GM21367 (cell line): ENCODE data around the gene PHTF2.
A peak's percentile ranks its signal among the peaks of the same experiment; 100 is the strongest.
"Not testable (repeated sequence)": the region's sequence is repeated elsewhere in the genome, so short reads cannot be mapped to it uniquely, and the experiment has no call there.

Experiments
- ATAC-seq: cut with Tn5 transposase; IDR thresholded peaks from one replicate; pipeline ENCODE4 v1.9.1; 2021; ENCODE audit not compliant: unreplicated experiment

PHTF2 gene

GRCh38 chr7:77798394-77799077 is at the start of gene PHTF2, which contains the start of gene TMEM60:
PHTF2 (plus strand) TSS chr7:77798773.
TMEM60 (minus strand) TSS chr7:77798434; CDS start chr7:77794373, 4,061 bp downstream.
- peak; percentile 87 for ATAC-seq

GRCh38 chr7:77752016-77752415 is 46.6 kb upstream of the PHTF2 start:
- ATAC-seq = no peak

GRCh38 chr7:77753173-77753572 is 45.4 kb upstream of the PHTF2 start:
- ATAC-seq = no peak

GRCh38 chr7:77757589-77757988 is 41.0 kb upstream of the PHTF2 start:
- peak; percentile 83 for ATAC-seq

GRCh38 chr7:77759294-77759889 is 39.2 kb upstream of the PHTF2 start:
- ATAC-seq = no peak

- no peak for ATAC-seq
These were observed 37.6 kb upstream of the PHTF2 start for GRCh38 chr7:77760809-77761453.

GRCh38 chr7:77765481-77765880 is 33.1 kb upstream of the PHTF2 start:
- ATAC-seq = no peak

- ATAC-seq = no peak
These were observed 32.4 kb upstream of the PHTF2 start for GRCh38 chr7:77765906-77766800.

GRCh38 chr7:77766801-77767605 is 31.6 kb upstream of the PHTF2 start:
- no peak for ATAC-seq

GRCh38 chr7:77770316-77770715 is 28.3 kb upstream of the PHTF2 start:
- no peak for ATAC-seq

GRCh38 chr7:77771901-77772300 is 26.7 kb upstream of the PHTF2 start:
- ATAC-seq = no peak

- no peak for ATAC-seq
These were observed 20.0 kb upstream of the PHTF2 start for GRCh38 chr7:77778535-77778934.

- ATAC-seq = no peak
These were observed 16.2 kb upstream of the PHTF2 start for GRCh38 chr7:77782383-77782782.

- ATAC-seq = no peak
These were observed 15.5 kb upstream of the PHTF2 start for GRCh38 chr7:77783111-77783510.

GRCh38 chr7:77783545-77783944 is 15.0 kb upstream of the PHTF2 start:
- no peak for ATAC-seq

GRCh38 chr7:77784426-77784825 is 14.1 kb upstream of the PHTF2 start:
- ATAC-seq = not testable (repeated sequence)

- no peak for ATAC-seq
These were observed 12.6 kb upstream of the PHTF2 start for GRCh38 chr7:77786018-77786417.

- ATAC-seq = no peak
These were observed 11.8 kb upstream of the PHTF2 start for GRCh38 chr7:77786741-77787140.

- ATAC-seq = no peak
These were observed 10.2 kb upstream of the PHTF2 start for GRCh38 chr7:77788327-77788902.

GRCh38 chr7:77791336-77791735 is 7.2 kb upstream of the PHTF2 start:
- no peak for ATAC-seq
